ENCODE results near the gene ULK4. TPM values are rescaled to one million over a fixed set of nuclear protein-coding genes. Genes with fewer than 3 reads are reported as not detected.

The ULK4 gene
- polyA plus RNA-seq, 1 of the 3 experiments (the other 2 are of a cell fraction): 6.2 TPM

GRCh38 chr3:41573591-41573990, 388.3 kb downstream of the ULK4 start:
- TF ChIP-seq FOSL2 (IDR thresholded peaks at IDR 0.05; ENCODE audit: borderline replicate concordance, low read depth) (no peak), MEF2A (IDR thresholded peaks at IDR 0.05; ENCODE audit: borderline replicate concordance, low read depth) (no peak), TCF12 (IDR thresholded peaks at IDR 0.05) (no peak), NFIC (IDR thresholded peaks at IDR 0.05; ENCODE audit: borderline replicate concordance) (no peak), USF2 (IDR thresholded peaks at IDR 0.05; ENCODE audit: borderline replicate concordance, low read depth, low read length) (no peak), GATA2 (CRISPR knock-in tag; IDR thresholded peaks at IDR 0.05) (no peak), USF1 (IDR thresholded peaks at IDR 0.05; ENCODE audit: borderline replicate concordance, low read depth) (no peak), CHD2 (IDR thresholded peaks at IDR 0.05; ENCODE audit: low read length, partially characterized antibody) (no peak), PBX3 (IDR thresholded peaks at IDR 0.05) (no peak), RFX5 (IDR thresholded peaks at IDR 0.05; ENCODE audit: low read length) (no peak), RXRA (IDR thresholded peaks at IDR 0.05; ENCODE audit: borderline replicate concordance, low read depth) (no peak)
- H3K9me3 ChIP-seq: no peaks in the 10 kb centered on the region
- no peaks in the 10 kb centered on the region for H3F3A ChIP-seq (replicated peaks; ENCODE audit: insufficient read depth)
- no peaks in the 10 kb centered on the region for H3K36me3 ChIP-seq (replicated peaks in 1 of 2; ENCODE audit: control insufficient read depth in 1 of 2, insufficient read depth in 2 of 2, low read length in 1 of 2)
- WGBS (ENCODE audit: low lambda C conversion rate): 97% methylated on average over 4 of the region's 4 CpGs
- H3K9me2 ChIP-seq: no peaks in the 10 kb centered on the region
- H3K4me2 ChIP-seq: no peak overlapping the region
- DNase-seq: no peak
- H4K20me1 ChIP-seq (ENCODE audit: insufficient read depth): no peaks in the 10 kb centered on the region
- POLR2A ChIA-PET: no interaction called here
- H3K27ac ChIP-seq (ENCODE audit: low read depth in 2 of 2, low read length in 1 of 2): no peak overlapping the region
- CTCF ChIA-PET: no interaction called here
- no peak overlapping the region for H2AFZ ChIP-seq (ENCODE audit: low read depth)
- no peaks in the 10 kb centered on the region for H3K27me3 ChIP-seq (ENCODE audit: insufficient read depth)
- H3K79me2 ChIP-seq (ENCODE audit: insufficient read depth): no peaks in the 10 kb centered on the region
- peaks cover 0 to 14% of the 10 kb centered on the region in 2 experiments; a peak in 2 of 4 replicates for H3K4me1 ChIP-seq (ENCODE audit: control insufficient read depth in 1 of 2, insufficient read depth in 2 of 2, low read depth in 1 of 2, low read length in 1 of 2)
- no peak overlapping the region for H3K9ac ChIP-seq
- H3K4me3 ChIP-seq (ENCODE audit: low read depth in 2 of 2, low read length in 1 of 2): no peak overlapping the region

- Histone ChIP-seq H3K27ac (ENCODE audit: low read depth in 2 of 2, low read length in 1 of 2) (no peak overlapping the region), H3K4me1 (ENCODE audit: control insufficient read depth in 1 of 2, insufficient read depth in 2 of 2, low read depth in 1 of 2, low read length in 1 of 2) (peaks cover 0 to 12% of the 10 kb centered on the region in 2 experiments; a peak in 2 of 4 replicates)
- CTCF ChIA-PET: no interaction called here
- TF ChIP-seq GATA2 (CRISPR knock-in tag; IDR thresholded peaks at IDR 0.05): no peak
- TF ChIP-seq POLR2AphosphoS5 (IDR thresholded peaks at IDR 0.05; ENCODE audit: low read depth, low read length): no peak
- no peak for TF ChIP-seq FOXM1 (IDR thresholded peaks at IDR 0.05; ENCODE audit: low read depth)
- TF ChIP-seq ELF1 (IDR thresholded peaks at IDR 0.05): no peak
- no peak for TF ChIP-seq RAD21 (IDR thresholded peaks at IDR 0.05; ENCODE audit: low read length)
- no peak for TF ChIP-seq YY1 (IDR thresholded peaks at IDR 0.05; ENCODE audit: low read depth)
- TF ChIP-seq GABPA (IDR thresholded peaks at IDR 0.05; ENCODE audit: low read depth): no peak
- TF ChIP-seq ZBTB33 (IDR thresholded peaks at IDR 0.05; ENCODE audit: borderline replicate concordance, low read depth): no peak
- no peak for TF ChIP-seq EZH2phosphoT487 (IDR thresholded peaks at IDR 0.05; ENCODE audit: borderline replicate concordance, low read depth)
- TF ChIP-seq USF1 (IDR thresholded peaks at IDR 0.05; ENCODE audit: borderline replicate concordance, low read depth): no peak
- TF ChIP-seq JUND (IDR thresholded peaks at IDR 0.05): no peak
- no peak for TF ChIP-seq SIN3A (IDR thresholded peaks at IDR 0.05; ENCODE audit: borderline replicate concordance, low read depth, low read length)
- no peak for TF ChIP-seq MAX (IDR thresholded peaks at IDR 0.05; ENCODE audit: low read depth)
- TF ChIP-seq NRF1 (IDR thresholded peaks at IDR 0.05; ENCODE audit: low read depth, low read length): no peak
- TF ChIP-seq EP300 (IDR thresholded peaks at IDR 0.05; ENCODE audit: borderline replicate concordance in 1 of 2, low read depth in 1 of 2, low read length in 1 of 2): no peak
Observed at GRCh38 chr3:41572092-41572491, 389.8 kb downstream of the ULK4 start.

More at GRCh38 chr3:41572092-41572491, 389.8 kb downstream of the ULK4 start:
- no peaks in the 10 kb centered on the region for H3K27me3 ChIP-seq (ENCODE audit: insufficient read depth)
- POLR2A ChIA-PET: no interaction called here
- no peak overlapping the region for H2AFZ ChIP-seq (ENCODE audit: low read depth)
- H4K20me1 ChIP-seq (ENCODE audit: insufficient read depth): no peaks in the 10 kb centered on the region
- no peak overlapping the region for H3K4me2 ChIP-seq
- H3F3A ChIP-seq (replicated peaks; ENCODE audit: insufficient read depth): no peaks in the 10 kb centered on the region
- DNase-seq: no peak
- no peak overlapping the region for H3K9ac ChIP-seq
- H3K36me3 ChIP-seq (replicated peaks in 1 of 2; ENCODE audit: control insufficient read depth in 1 of 2, insufficient read depth in 2 of 2, low read length in 1 of 2): no peaks in the 10 kb centered on the region
- no peaks in the 10 kb centered on the region for H3K9me3 ChIP-seq
- 86% methylated on average over 1 of the region's 1 CpG for WGBS (ENCODE audit: low lambda C conversion rate)
- no peak overlapping the region for H3K4me3 ChIP-seq (ENCODE audit: low read depth in 2 of 2, low read length in 1 of 2)
- no peaks in the 10 kb centered on the region for H3K79me2 ChIP-seq (ENCODE audit: insufficient read depth)
- no peaks in the 10 kb centered on the region for H3K9me2 ChIP-seq
